Gastrocnemius medialis (tissue), 4 donors: ENCODE measurements around the gene ISL2. TPM values are rescaled to one million over a fixed set of nuclear protein-coding genes. Genes with fewer than 3 reads are reported as not detected.

ENCODE experiments used
- ATAC-seq, 2 donors: fragments of 150-250 bp; one replicate each; pipeline ENCODE4 v1.9.1; 2016
- DNase-seq, 2 donors: peaks; one replicate each; pipeline ENCODE4 v3.0.0-alpha.2; 2019
- H3K27ac ChIP-seq, 4 donors: fragments of 200-600 bp; sonication (generic); 1 replicate in 1 of 4; 2 replicates in 3 of 4; pipeline ENCODE4 v1.5.1; 2016 to 2018; ENCODE audit warnings: mild to moderate bottlenecking in 2 of 4, moderate library complexity in 1 of 4
- H3K27me3 ChIP-seq, 3 donors: fragments of 200-600 bp; sonication (generic) in 2 of 3; 1 replicate in 1 of 3; 2 replicates in 2 of 3; pipeline versions ENCODE4 v1.5.1 to v1.6.0; 2016 to 2019; ENCODE audit warnings: mild to moderate bottlenecking in 1 of 3, moderate library complexity in 1 of 3
- H3K36me3 ChIP-seq, 2 donors: fragments of 200-600 bp; sonication (generic) in 1 of 2; one replicate each; pipeline ENCODE4 v1.5.1; 2017 to 2018
- H3K4me1 ChIP-seq, 2 donors: fragments of 200-600 bp; sonication (generic) in 1 of 2; one replicate each; pipeline ENCODE4 v1.5.1; 2016 to 2017; ENCODE audit warnings: mild to moderate bottlenecking in 2 of 2
- H3K4me3 ChIP-seq, 4 donors: fragments of 200-600 bp; sonication (generic) in 3 of 4; 1 replicate in 1 of 4; 2 replicates in 3 of 4; pipeline ENCODE4 v1.5.1; 2016 to 2019; ENCODE audit warnings: mild to moderate bottlenecking in 2 of 4
- H3K9me3 ChIP-seq, 3 donors: fragments of 200-600 bp; sonication (generic) in 2 of 3; 1 replicate in 1 of 3; 2 replicates in 2 of 3; pipeline ENCODE4 v1.5.1; 2016 to 2019
- POLR2A ChIP-seq, 2 donors: fragments of 450-650 bp; IDR thresholded peaks; one replicate each; pipeline ENCODE4 v1.6.1; 2017; ENCODE audit warnings: antibody characterized with exemption in 2 of 2, mild to moderate bottlenecking in 2 of 2, moderate library complexity in 2 of 2
- in situ Hi-C, 4 donors: fragments of 200-750 bp; cut with MboI; loops; one replicate each; pipeline versions ENCODE4 v1.15.0 to v1.8.0; 2017; ENCODE audit warnings: low sequenced_read_pairs in 4 of 4
- intact Hi-C: fragments of 100-400 bp; cut with DNase I; formaldehyde crosslinking; loops from one replicate; pipeline ENCODE4 v1.15.1; 2023; ENCODE audit warnings: low total_unique reads
- total RNA-seq, 4 donors: library from RNA; depleted of rRNA; stranded (reverse); fragments of >200 nt; gene quantifications; one replicate each; pipeline versions ENCODE4 v1.1.0 to v1.2.3, GENCODE V29; 2016
- TF ChIP-seq, protein P1 (sequence below), 5 experiments: fragments of 450-650 bp in 3 of 5; fragments of 200-600 bp in 2 of 5; sonication (generic) in 2 of 5; IDR thresholded peaks in 4 of 5; conservative IDR thresholded peaks in 1 of 5; 1 replicate in 4 of 5; 2 replicates in 1 of 5; pipeline ENCODE4 v1.5.1; 2016 to 2019; ENCODE audit warnings: antibody characterized with exemption in 5 of 5, mild to moderate bottlenecking in 3 of 5, moderate library complexity in 3 of 5

ISL2 gene
- total RNA-seq, 4 donors from 2014 or later: not detected

GRCh38 chr15:76377751-76378150 is 41.2 kb downstream of the ISL2 start:
- H3K4me3 ChIP-seq: no peak overlapping the region
- TF ChIP-seq POLR2A (IDR thresholded peaks at IDR 0.05): no peak
- TF ChIP-seq, protein P1, sequence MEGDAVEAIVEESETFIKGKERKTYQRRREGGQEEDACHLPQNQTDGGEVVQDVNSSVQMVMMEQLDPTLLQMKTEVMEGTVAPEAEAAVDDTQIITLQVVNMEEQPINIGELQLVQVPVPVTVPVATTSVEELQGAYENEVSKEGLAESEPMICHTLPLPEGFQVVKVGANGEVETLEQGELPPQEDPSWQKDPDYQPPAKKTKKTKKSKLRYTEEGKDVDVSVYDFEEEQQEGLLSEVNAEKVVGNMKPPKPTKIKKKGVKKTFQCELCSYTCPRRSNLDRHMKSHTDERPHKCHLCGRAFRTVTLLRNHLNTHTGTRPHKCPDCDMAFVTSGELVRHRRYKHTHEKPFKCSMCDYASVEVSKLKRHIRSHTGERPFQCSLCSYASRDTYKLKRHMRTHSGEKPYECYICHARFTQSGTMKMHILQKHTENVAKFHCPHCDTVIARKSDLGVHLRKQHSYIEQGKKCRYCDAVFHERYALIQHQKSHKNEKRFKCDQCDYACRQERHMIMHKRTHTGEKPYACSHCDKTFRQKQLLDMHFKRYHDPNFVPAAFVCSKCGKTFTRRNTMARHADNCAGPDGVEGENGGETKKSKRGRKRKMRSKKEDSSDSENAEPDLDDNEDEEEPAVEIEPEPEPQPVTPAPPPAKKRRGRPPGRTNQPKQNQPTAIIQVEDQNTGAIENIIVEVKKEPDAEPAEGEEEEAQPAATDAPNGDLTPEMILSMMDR (IDR thresholded peaks at IDR 0.05 in 4 of 5, conservative IDR thresholded peaks at IDR 0.05 in 1 of 5): no peak
- no peaks in the 10 kb centered on the region for H3K4me1 ChIP-seq
- ATAC-seq (no peak), DNase-seq (no peak)
- intact Hi-C loops (no loop called here), in situ Hi-C loops (no loop called here)
- no peak overlapping the region for H3K27ac ChIP-seq
- H3K27me3 ChIP-seq: no peaks in the 10 kb centered on the region
- H3K36me3 ChIP-seq: peaks cover 0 to 6% of the 10 kb centered on the region in 2 donors
- no peaks in the 10 kb centered on the region for H3K9me3 ChIP-seq

- Histone ChIP-seq H3K27me3 (no peaks in the 10 kb centered on the region), H3K9me3 (no peaks in the 10 kb centered on the region), H3K36me3 (peaks cover 0 to 6% of the 10 kb centered on the region in 2 donors), H3K4me3 (no peak overlapping the region), H3K4me1 (no peaks in the 10 kb centered on the region), H3K27ac (no peak overlapping the region)
- in situ Hi-C loops (no loop called here), intact Hi-C loops (no loop called here)
- DNase-seq: no peak
- ATAC-seq: no peak
- no peak for TF ChIP-seq POLR2A (IDR thresholded peaks at IDR 0.05)
- TF ChIP-seq, protein P1 (IDR thresholded peaks at IDR 0.05 in 4 of 5, conservative IDR thresholded peaks at IDR 0.05 in 1 of 5): no peak
Measured at GRCh38 chr15:76378691-76379090, 42.1 kb downstream of the ISL2 start.

GRCh38 chr15:76380249-76380648 is 43.7 kb downstream of the ISL2 start:
- no peaks in the 10 kb centered on the region for H3K27me3 ChIP-seq
- ATAC-seq: no peak
- intact Hi-C loops: no loop called here
- H3K4me3 ChIP-seq: no peak overlapping the region
- peaks cover 0 to 6% of the 10 kb centered on the region in 2 donors for H3K36me3 ChIP-seq
- no peak for DNase-seq
- in situ Hi-C loops: no loop called here
- H3K27ac ChIP-seq: no peak overlapping the region
- H3K9me3 ChIP-seq: no peaks in the 10 kb centered on the region
- H3K4me1 ChIP-seq: no peaks in the 10 kb centered on the region
- TF ChIP-seq, protein P1 (IDR thresholded peaks at IDR 0.05 in 4 of 5, conservative IDR thresholded peaks at IDR 0.05 in 1 of 5): no peak
- no peak for TF ChIP-seq POLR2A (IDR thresholded peaks at IDR 0.05)

- Histone ChIP-seq H3K27me3 (no peaks in the 10 kb centered on the region), H3K4me1 (no peaks in the 10 kb centered on the region), H3K36me3 (peaks cover 0 to 6% of the 10 kb centered on the region in 2 donors), H3K4me3 (no peak overlapping the region), H3K27ac (no peak overlapping the region), H3K9me3 (no peaks in the 10 kb centered on the region)
- intact Hi-C loops (no loop called here), in situ Hi-C loops (no loop called here)
- ATAC-seq (no peak), DNase-seq (no peak)
- TF ChIP-seq, protein P1 (IDR thresholded peaks at IDR 0.05 in 4 of 5, conservative IDR thresholded peaks at IDR 0.05 in 1 of 5): no peak
- no peak for TF ChIP-seq POLR2A (IDR thresholded peaks at IDR 0.05)
Measured at GRCh38 chr15:76381366-76381765, 44.8 kb downstream of the ISL2 start.
